Dendritic cell treated with granulocyte-macrophage colony-stimulating factor and Interleukin-4, amounts not matched to agents 40 ng/mL and 50 ng/mL, for 4 days (primary cell): ENCODE measurements around the gene MVD.
A peak's percentile ranks its signal among the peaks of the same experiment; 100 is the strongest.
"Not testable (repeated sequence)": the region's sequence is repeated elsewhere in the genome, so short reads cannot be mapped to it uniquely, and the experiment has no call there.

Experiments
- H3K27ac Mint-ChIP-seq: one replicate; pipeline ENCODE4 v1.8.0; 2022; ENCODE audit warnings: mild to moderate bottlenecking, mixed read lengths
- H3K27me3 Mint-ChIP-seq: one replicate; pipeline ENCODE4 v1.8.0; 2022; ENCODE audit warnings: mild to moderate bottlenecking, mixed read lengths
- H3K36me3 Mint-ChIP-seq: one replicate; pipeline ENCODE4 v1.8.0; 2022; ENCODE audit warnings: low read depth, mixed read lengths
- H3K4me1 Mint-ChIP-seq: one replicate; pipeline ENCODE4 v1.8.0; 2022; ENCODE audit warnings: low read depth, mixed read lengths
- H3K4me3 Mint-ChIP-seq: one replicate; pipeline ENCODE4 v1.8.0; 2022; ENCODE audit warnings: mild to moderate bottlenecking, moderate library complexity, mixed read lengths
- H3K9me3 Mint-ChIP-seq: one replicate; pipeline ENCODE4 v1.8.0; 2022; ENCODE audit warnings: mixed read lengths
- intact Hi-C: fragments of 100-400 bp; cut with micrococcal nuclease; formaldehyde crosslinking; loops from one replicate; pipeline ENCODE4 v1.15.0; 2022

Gene MVD

GRCh38 chr16:88681709-88682451 lies 19.0 kb upstream of the MVD start:
- Mint-ChIP-seq H3K27ac (peak overlapping the region; percentile 98), H3K9me3 (no peaks in the 10 kb centered on the region), H3K4me1 (peaks cover 47% of the 10 kb centered on the region), H3K4me3 (peak overlapping the region; percentile 69), H3K27me3 (no peaks in the 10 kb centered on the region), H3K36me3 (peaks cover 59% of the 10 kb centered on the region)
- intact Hi-C loops: loop anchor here (10.0 kb wide), 1 partner anchor 47 kb away; the partner anchor contains the start of gene IL17C

GRCh38 chr16:88681084-88681680 lies 18.3 kb upstream of the MVD start:
- Mint-ChIP-seq H3K9me3 (no peaks in the 10 kb centered on the region), H3K27ac (peak overlapping the region; percentile 98), H3K4me3 (peak overlapping the region; percentile 69), H3K27me3 (no peaks in the 10 kb centered on the region), H3K4me1 (peaks cover 43% of the 10 kb centered on the region), H3K36me3 (peaks cover 66% of the 10 kb centered on the region)
- intact Hi-C loops: loop anchor here (10.0 kb wide), 1 partner anchor 46 kb away; the partner anchor contains the start of gene IL17C

- Mint-ChIP-seq H3K4me1 (peaks cover 43% of the 10 kb centered on the region), H3K27ac (peak overlapping the region; percentile 98), H3K9me3 (no peaks in the 10 kb centered on the region), H3K27me3 (no peaks in the 10 kb centered on the region), H3K4me3 (peak overlapping the region; percentile 69), H3K36me3 (peaks cover 71% of the 10 kb centered on the region)
- intact Hi-C loops: loop anchor here (10.0 kb wide), 1 partner anchor 46 kb away; the partner anchor contains the start of gene IL17C
Observed at GRCh38 chr16:88680554-88681083, 17.7 kb upstream of the MVD start.

- intact Hi-C loops: no loop called here
- Mint-ChIP-seq H3K27me3 (no peaks in the 10 kb centered on the region), H3K4me1 (peaks cover 29% of the 10 kb centered on the region), H3K36me3 (peaks cover 82% of the 10 kb centered on the region), H3K9me3 (no peaks in the 10 kb centered on the region), H3K27ac (no peak overlapping the region), H3K4me3 (no peak overlapping the region)
Observed at GRCh38 chr16:88678224-88678979, 15.5 kb upstream of the MVD start.

GRCh38 chr16:88677721-88678120 lies 14.8 kb upstream of the MVD start:
- Mint-ChIP-seq H3K36me3 (peaks cover 82% of the 10 kb centered on the region), H3K4me3 (no peak overlapping the region), H3K9me3 (no peaks in the 10 kb centered on the region), H3K27me3 (no peaks in the 10 kb centered on the region), H3K4me1 (peaks cover 28% of the 10 kb centered on the region), H3K27ac (no peak overlapping the region)
- intact Hi-C loops: no loop called here

- Mint-ChIP-seq H3K4me1 (peaks cover 18% of the 10 kb centered on the region), H3K9me3 (no peaks in the 10 kb centered on the region), H3K4me3 (no peak overlapping the region), H3K27ac (no peak overlapping the region), H3K36me3 (peaks cover 85% of the 10 kb centered on the region), H3K27me3 (no peaks in the 10 kb centered on the region)
- intact Hi-C loops: no loop called here
Observed at GRCh38 chr16:88676502-88677242, 13.8 kb upstream of the MVD start.

- Mint-ChIP-seq H3K9me3 (no peaks in the 10 kb centered on the region), H3K36me3 (peaks cover 60% of the 10 kb centered on the region), H3K4me1 (peaks cover 10% of the 10 kb centered on the region), H3K4me3 (no peak overlapping the region), H3K27ac (peak overlapping the region; percentile 37), H3K27me3 (no peaks in the 10 kb centered on the region)
- intact Hi-C loops: no loop called here
Observed at GRCh38 chr16:88673716-88674379, 11.0 kb upstream of the MVD start.

GRCh38 chr16:88672776-88673175 lies 9.9 kb upstream of the MVD start:
- Mint-ChIP-seq H3K4me1 (peaks cover 14% of the 10 kb centered on the region), H3K36me3 (peaks cover 58% of the 10 kb centered on the region), H3K9me3 (no peaks in the 10 kb centered on the region), H3K27me3 (no peaks in the 10 kb centered on the region), H3K4me3 (no peak overlapping the region), H3K27ac (no peak overlapping the region)
- intact Hi-C loops: no loop called here

- Mint-ChIP-seq H3K27ac (no peak overlapping the region), H3K4me3 (no peak overlapping the region), H3K36me3 (peaks cover 48% of the 10 kb centered on the region), H3K9me3 (no peaks in the 10 kb centered on the region), H3K27me3 (no peaks in the 10 kb centered on the region), H3K4me1 (peaks cover 20% of the 10 kb centered on the region)
- intact Hi-C loops: no loop called here
Observed at GRCh38 chr16:88671806-88672205, 8.9 kb upstream of the MVD start.

GRCh38 chr16:88669980-88670379 lies 7.1 kb upstream of the MVD start:
- intact Hi-C loops: no loop called here
- no peaks in the 10 kb centered on the region for H3K27me3 Mint-ChIP-seq
- peaks cover 45% of the 10 kb centered on the region for H3K36me3 Mint-ChIP-seq
- H3K4me3 Mint-ChIP-seq: no peak overlapping the region
- H3K9me3 Mint-ChIP-seq: no peaks in the 10 kb centered on the region
- no peak overlapping the region for H3K27ac Mint-ChIP-seq
- peaks cover 20% of the 10 kb centered on the region for H3K4me1 Mint-ChIP-seq

- H3K27ac Mint-ChIP-seq, H3K27me3 Mint-ChIP-seq, intact Hi-C loops, H3K4me3 Mint-ChIP-seq, H3K9me3 Mint-ChIP-seq: not testable (repeated sequence)
- H3K36me3 Mint-ChIP-seq: peaks cover 40% of the 10 kb centered on the region
- peaks cover 20% of the 10 kb centered on the region for H3K4me1 Mint-ChIP-seq
Observed at GRCh38 chr16:88669493-88669892, 6.6 kb upstream of the MVD start.

- no peaks in the 10 kb centered on the region for H3K27me3 Mint-ChIP-seq
- no peak overlapping the region for H3K4me3 Mint-ChIP-seq
- no peak overlapping the region for H3K27ac Mint-ChIP-seq
- H3K36me3 Mint-ChIP-seq: peaks cover 42% of the 10 kb centered on the region
- intact Hi-C loops: no loop called here
- H3K4me1 Mint-ChIP-seq: peaks cover 19% of the 10 kb centered on the region
- no peaks in the 10 kb centered on the region for H3K9me3 Mint-ChIP-seq
Observed at GRCh38 chr16:88667461-88667860, 4.6 kb upstream of the MVD start.

GRCh38 chr16:88665570-88665969 lies 2.7 kb upstream of the MVD start:
- Mint-ChIP-seq H3K4me3 (no peak overlapping the region), H3K9me3 (no peaks in the 10 kb centered on the region), H3K27ac (no peak overlapping the region), H3K36me3 (peaks cover 37% of the 10 kb centered on the region), H3K4me1 (peaks cover 37% of the 10 kb centered on the region), H3K27me3 (peaks cover 2% of the 10 kb centered on the region)
- intact Hi-C loops: no loop called here
